ENCODE results near the gene GANC. TPM values are rescaled to one million over a fixed set of nuclear protein-coding genes. Genes with fewer than 3 reads are reported as not detected.

Gene GANC
- total and polyA plus RNA-seq, 9 of the 15 experiments (the other 6 are each of a cell fraction or from before 2014, with no cell fraction given): 10.9 to 19.0 (median 14.5) TPM

DNA sequence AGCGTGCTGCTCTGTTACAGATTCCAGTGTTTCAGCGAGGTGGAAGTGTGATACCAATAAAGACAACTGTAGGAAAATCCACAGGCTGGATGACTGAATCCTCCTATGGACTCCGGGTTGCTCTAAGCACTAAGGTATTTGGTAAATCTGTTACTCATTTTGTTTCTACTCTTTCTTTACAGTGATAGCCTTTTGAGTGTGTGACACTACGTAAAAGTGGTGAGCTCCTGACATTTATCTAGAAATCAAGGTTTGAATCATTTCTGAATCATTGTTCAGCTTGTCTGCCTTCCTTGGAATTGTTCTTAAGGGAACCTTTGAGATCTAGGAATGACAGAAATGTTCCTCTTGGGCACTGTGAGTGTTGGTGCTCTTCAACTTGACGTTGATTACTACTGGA lies 75.1 kb downstream of the GANC start:
- no peaks in the 10 kb centered on the region for H4K20me1 ChIP-seq (replicated peaks; ENCODE audit: control insufficient read depth, insufficient read depth, low read length)
- ChIA-PET POLR2A (no interaction called here), CTCF (ENCODE audit: low intra/inter-chr PET ratio) (no interaction called here)
- no TSS peak for BruUV-seq (replicated peaks)
- no peaks in the 10 kb centered on the region for H3K79me2 ChIP-seq (ENCODE audit: control insufficient read depth, insufficient read depth, low read length)
- H3K36me3 ChIP-seq (ENCODE audit: control insufficient read depth, insufficient read depth, low read length): no peaks in the 10 kb centered on the region
- no peak for TF ChIP-seq MTA3 (IDR thresholded peaks at IDR 0.05; ENCODE audit: borderline replicate concordance)
- TF ChIP-seq POLR3A (IDR thresholded peaks at IDR 0.05; ENCODE audit: borderline replicate concordance, extremely low read depth, insufficient read depth, insufficient read length): no peak
- no peak for TF ChIP-seq POLR2AphosphoS5 (IDR thresholded peaks at IDR 0.05; ENCODE audit: control insufficient read depth, insufficient read depth, low read depth, low read length)
- TF ChIP-seq, protein P1, sequence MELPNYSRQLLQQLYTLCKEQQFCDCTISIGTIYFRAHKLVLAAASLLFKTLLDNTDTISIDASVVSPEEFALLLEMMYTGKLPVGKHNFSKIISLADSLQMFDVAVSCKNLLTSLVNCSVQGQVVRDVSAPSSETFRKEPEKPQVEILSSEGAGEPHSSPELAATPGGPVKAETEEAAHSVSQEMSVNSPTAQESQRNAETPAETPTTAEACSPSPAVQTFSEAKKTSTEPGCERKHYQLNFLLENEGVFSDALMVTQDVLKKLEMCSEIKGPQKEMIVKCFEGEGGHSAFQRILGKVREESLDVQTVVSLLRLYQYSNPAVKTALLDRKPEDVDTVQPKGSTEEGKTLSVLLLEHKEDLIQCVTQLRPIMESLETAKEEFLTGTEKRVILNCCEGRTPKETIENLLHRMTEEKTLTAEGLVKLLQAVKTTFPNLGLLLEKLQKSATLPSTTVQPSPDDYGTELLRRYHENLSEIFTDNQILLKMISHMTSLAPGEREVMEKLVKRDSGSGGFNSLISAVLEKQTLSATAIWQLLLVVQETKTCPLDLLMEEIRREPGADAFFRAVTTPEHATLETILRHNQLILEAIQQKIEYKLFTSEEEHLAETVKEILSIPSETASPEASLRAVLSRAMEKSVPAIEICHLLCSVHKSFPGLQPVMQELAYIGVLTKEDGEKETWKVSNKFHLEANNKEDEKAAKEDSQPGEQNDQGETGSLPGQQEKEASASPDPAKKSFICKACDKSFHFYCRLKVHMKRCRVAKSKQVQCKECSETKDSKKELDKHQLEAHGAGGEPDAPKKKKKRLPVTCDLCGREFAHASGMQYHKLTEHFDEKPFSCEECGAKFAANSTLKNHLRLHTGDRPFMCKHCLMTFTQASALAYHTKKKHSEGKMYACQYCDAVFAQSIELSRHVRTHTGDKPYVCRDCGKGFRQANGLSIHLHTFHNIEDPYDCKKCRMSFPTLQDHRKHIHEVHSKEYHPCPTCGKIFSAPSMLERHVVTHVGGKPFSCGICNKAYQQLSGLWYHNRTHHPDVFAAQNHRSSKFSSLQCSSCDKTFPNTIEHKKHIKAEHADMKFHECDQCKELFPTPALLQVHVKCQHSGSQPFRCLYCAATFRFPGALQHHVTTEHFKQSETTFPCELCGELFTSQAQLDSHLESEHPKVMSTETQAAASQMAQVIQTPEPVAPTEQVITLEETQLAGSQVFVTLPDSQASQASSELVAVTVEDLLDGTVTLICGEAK (IDR thresholded peaks at IDR 0.05): no peak
- TF ChIP-seq, protein P1 (CRISPR knock-in tag; IDR thresholded peaks at IDR 0.05): no peak
- no peak for TF ChIP-seq ZNF134 (CRISPR knock-in tag; conservative IDR thresholded peaks at IDR 0.05)
- TF ChIP-seq CHD1 (IDR thresholded peaks at IDR 0.05; ENCODE audit: low read length): no peak
- TF ChIP-seq, protein P2, sequence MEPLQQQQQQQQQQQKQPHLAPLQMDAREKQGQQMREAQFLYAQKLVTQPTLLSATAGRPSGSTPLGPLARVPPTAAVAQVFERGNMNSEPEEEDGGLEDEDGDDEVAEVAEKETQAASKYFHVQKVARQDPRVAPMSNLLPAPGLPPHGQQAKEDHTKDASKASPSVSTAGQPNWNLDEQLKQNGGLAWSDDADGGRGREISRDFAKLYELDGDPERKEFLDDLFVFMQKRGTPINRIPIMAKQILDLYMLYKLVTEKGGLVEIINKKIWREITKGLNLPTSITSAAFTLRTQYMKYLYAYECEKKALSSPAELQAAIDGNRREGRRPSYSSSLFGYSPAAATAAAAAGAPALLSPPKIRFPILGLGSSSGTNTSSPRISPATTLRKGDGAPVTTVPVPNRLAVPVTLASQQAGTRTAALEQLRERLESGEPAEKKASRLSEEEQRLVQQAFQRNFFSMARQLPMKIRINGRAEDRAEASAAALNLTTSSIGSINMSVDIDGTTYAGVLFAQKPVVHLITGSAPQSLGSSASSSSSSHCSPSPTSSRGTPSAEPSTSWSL (CRISPR knock-in tag; IDR thresholded peaks at IDR 0.05; ENCODE audit: borderline replicate concordance): no peak
- no peak for TF ChIP-seq MEF2D (tag; conservative IDR thresholded peaks at IDR 0.05; ENCODE audit: low read depth)
- WGBS (ENCODE audit: insufficient coverage, low coverage, missing lambda C conversion rate): 36% methylated on average over 5 of the region's 5 CpGs
- H3K4me1 ChIP-seq (replicated peaks in 1 of 2; ENCODE audit: control insufficient read depth in 2 of 2, insufficient read depth in 2 of 2, low read length in 2 of 2): 0 out of 5 replicates have a peak, but pooled peaks cover 0 to 2% of the 10 kb centered on the region in 2 experiments
- no peak for DNase-seq (ENCODE audit: extremely low read depth in 1 of 4, low spot score in 3 of 4)
- no peak overlapping the region for H3K4me2 ChIP-seq (ENCODE audit: insufficient read depth, low read length)
- no peaks in the 10 kb centered on the region for H3K9me1 ChIP-seq (ENCODE audit: control insufficient read depth, insufficient read depth, low read length)
- no peaks in the 10 kb centered on the region for H3K27me3 ChIP-seq (ENCODE audit: control insufficient read depth in 2 of 2, insufficient read depth in 2 of 2, low read length in 2 of 2)
- no peak for ATAC-seq
- H2AFZ ChIP-seq (ENCODE audit: low read depth, low read length): no peak overlapping the region
- H3K4me3 ChIP-seq: no peak overlapping the region
- H3K27ac ChIP-seq (ENCODE audit: extremely low read depth, low read depth, low read length): no peak overlapping the region
- H3K9ac ChIP-seq (ENCODE audit: insufficient read depth in 1 of 2, low read depth in 2 of 2, low read length in 2 of 2): no peak overlapping the region
- intact Hi-C loops (cut with micrococcal nuclease) (no loop called here), in situ Hi-C loops (cut with MboI) (no loop called here)
- H3K9me3 ChIP-seq (replicated peaks; ENCODE audit: control insufficient read depth, insufficient read depth, low read depth, low read length): no peaks in the 10 kb centered on the region
- FAIRE-seq: no peak
